ENCODE results near the gene RAB17.
"Not testable (repeated sequence)": the region's sequence is repeated elsewhere in the genome, so short reads cannot be mapped to it uniquely, and the experiment has no call there.

RAB17 gene

GRCh38 chr2:237624565-237624964 lies 34.0 kb upstream of the RAB17 start:
- DNase-seq (ENCODE audit: low read depth, low spot score) = no peak

DNA sequence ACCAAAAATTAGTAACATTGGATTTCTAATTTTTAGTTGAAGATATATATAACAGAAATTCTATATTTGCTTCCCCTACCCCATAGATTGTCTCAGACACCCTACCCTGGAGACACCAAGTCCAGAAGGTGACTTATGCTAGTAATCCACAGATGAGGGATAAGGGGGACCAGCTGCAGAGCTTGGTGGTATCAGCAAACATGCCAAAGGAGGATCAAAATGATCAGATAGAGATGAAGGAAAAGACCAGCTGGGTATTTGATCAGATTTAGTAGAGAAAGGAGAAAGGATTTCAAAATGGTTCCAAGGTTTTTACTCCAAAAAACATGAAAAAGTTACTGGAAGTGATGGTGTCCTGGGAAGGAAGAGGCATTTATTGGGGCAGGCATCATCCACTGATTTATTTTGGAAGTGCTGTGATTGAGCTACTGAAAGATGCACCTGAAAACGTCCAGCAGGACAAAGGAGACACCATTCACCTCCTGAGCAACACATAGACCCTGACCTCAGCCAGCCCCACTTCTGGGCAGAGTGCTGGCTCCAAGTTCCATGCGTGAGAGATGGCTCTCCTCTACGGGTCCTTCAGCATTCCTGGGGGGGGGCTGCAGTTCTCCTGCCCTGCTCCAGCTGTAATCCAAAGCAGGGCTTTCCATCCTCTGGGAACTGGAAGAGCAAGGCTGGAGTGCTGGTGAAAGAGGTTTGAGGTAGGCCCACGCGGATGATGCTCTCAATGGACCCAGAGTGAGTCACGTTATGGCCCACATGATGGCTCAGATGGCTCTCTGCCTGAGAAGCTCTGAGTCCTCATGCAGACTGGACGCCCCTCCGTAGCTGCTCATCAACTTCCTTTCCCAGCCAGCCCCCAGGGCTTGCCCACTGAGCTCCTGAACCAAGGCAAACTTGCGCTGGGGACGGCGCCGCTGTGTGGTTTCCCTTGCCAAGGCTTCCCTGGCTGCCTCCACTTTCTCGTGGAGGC lies 33.2 kb upstream of the RAB17 start:
- peak; percentile 27 for DNase-seq (ENCODE audit: low read depth, low spot score)

GRCh38 chr2:237618449-237618848 lies 27.9 kb upstream of the RAB17 start:
- DNase-seq (ENCODE audit: low read depth, low spot score) = no peak

DNA sequence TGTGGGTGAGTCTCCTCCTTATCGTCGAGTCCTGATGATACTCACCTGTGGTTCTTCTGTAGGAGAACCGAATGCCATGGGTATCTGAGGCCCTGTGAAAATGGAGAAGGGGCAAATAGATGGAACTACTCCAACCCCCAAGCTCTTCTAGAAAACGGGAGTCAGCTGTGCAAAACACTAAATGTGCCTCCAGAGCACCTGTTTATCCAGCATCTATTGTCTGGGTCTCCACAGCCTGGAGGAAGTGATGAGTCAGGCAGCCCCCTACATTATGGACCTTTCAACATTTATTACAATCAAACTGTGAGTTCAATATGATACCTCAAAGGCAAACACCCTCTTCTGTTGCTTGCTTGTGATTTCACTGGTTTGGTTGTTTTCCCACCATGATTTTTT lies 27.1 kb upstream of the RAB17 start:
- no peak for DNase-seq (ENCODE audit: low read depth, low spot score)

GRCh38 chr2:237616734-237617586 lies 26.4 kb upstream of the RAB17 start:
- DNase-seq (ENCODE audit: low read depth, low spot score) = no peak

- no peak for DNase-seq (ENCODE audit: low read depth, low spot score)
These were observed 25.8 kb upstream of the RAB17 start for GRCh38 chr2:237616373-237616733.

GRCh38 chr2:237615631-237616249 lies 25.2 kb upstream of the RAB17 start:
- DNase-seq (ENCODE audit: low read depth, low spot score) = no peak

GRCh38 chr2:237614151-237614720 lies 23.7 kb upstream of the RAB17 start:
- peak; percentile 97 for DNase-seq (ENCODE audit: low read depth, low spot score)

DNA sequence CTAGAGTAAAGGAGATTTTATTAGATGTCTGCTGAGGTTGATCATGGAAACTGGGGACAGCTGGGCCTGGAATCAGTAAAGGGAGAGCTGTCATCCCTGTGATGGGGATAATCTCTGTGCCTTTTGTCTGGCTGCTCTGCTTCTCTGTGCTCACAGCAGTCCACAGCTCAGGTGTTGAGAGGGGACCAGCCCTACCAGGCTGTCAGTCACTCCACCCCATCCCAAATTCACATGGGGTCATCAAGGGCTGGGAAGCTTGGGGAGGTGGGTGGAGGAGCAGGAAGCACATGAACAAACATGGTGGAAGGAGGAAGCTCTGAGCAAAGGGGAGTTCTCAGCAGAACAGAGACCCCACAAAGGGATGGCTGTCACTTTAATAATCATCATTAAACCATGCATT lies 23.1 kb upstream of the RAB17 start:
- DNase-seq (ENCODE audit: low read depth, low spot score) = peak; percentile 59

DNA sequence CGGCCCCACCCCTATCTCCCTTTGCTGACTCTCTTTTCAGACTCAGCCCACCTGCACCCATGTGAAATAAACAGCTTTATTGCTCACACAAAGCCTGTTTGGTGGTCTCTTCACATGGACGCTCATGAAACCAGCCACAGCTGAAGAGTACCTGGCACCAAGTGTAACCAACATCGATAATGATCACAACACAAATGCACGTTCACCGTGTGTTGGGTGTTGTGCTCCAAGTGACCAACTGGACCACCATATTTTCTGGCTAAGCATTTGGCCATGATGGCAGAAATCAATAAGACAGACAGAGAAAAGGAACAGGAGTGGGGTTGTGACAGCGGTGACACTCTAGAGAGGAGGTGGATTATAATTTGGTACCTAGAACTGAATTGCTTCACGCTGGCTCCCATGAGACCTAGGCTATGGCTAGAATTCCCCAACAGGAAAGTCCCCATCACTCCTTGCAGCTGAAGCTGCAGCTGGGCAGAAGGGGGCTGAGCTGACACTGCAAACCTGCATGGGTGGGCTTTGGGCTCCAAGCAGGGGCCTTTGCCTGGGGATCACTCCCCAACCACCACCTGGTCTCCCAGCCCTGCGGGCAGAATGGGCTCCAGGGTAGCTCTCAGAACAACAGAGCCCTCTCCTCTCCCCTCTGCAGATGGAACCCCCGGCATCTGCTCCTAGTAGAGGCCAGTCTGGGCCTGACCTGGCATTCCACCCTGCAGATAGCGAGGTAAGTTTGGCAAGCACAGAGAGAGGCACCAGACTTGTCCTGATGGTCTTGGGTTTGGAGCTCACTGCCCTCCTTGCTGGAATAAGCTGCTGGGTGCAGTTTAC lies 22.2 kb upstream of the RAB17 start:
- no peak for DNase-seq (ENCODE audit: low read depth, low spot score)

DNA sequence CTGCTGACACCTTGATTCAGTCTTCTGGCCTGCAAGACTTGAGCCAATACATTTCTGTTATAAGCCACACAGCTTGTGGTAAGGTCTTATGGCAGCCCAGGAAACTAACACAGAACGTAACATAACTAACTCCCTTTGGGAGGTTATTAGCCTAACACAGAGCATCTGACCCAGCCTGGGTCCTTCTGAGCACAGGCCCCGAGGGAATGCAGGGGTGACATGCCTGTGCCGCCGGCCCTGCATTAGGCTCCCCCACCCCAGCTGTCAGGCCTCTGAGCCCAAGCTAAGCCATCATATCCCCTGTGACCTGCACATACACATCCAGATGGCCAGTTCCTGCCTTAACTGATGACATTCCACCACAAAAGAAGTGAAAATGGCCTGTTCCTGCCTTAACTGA lies 16.0 kb upstream of the RAB17 start:
- DNase-seq (ENCODE audit: low read depth, low spot score) = not testable (repeated sequence)

DNA sequence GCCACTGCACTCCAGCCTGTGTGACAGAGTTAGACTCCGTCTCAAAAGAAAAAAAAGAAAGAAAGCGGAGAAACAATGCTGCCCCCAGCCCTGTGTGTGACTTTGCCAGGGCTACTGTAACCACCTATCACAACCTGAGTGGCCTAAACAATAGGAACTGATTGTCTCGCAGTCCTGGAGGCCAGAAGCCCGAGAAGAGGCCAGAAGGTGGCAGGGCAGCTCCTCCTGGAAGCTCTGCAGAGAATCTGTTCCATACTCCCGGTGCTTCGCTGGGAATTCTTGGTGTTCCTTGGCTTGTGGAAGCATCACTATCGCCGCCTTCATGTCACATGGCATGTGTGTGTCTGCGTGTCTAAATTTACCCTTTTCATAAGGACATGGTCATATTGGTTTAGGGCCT lies 14.4 kb upstream of the RAB17 start:
- no peak for DNase-seq (ENCODE audit: low read depth, low spot score)

GRCh38 chr2:237604391-237604790 lies 13.9 kb upstream of the RAB17 start:
- DNase-seq (ENCODE audit: low read depth, low spot score) = no peak

- peak; percentile 77 for DNase-seq (ENCODE audit: low read depth, low spot score)
These were observed 13.3 kb upstream of the RAB17 start for GRCh38 chr2:237603718-237604362.

GRCh38 chr2:237603049-237603717 lies 12.6 kb upstream of the RAB17 start:
- no peak for DNase-seq (ENCODE audit: low read depth, low spot score)

DNA sequence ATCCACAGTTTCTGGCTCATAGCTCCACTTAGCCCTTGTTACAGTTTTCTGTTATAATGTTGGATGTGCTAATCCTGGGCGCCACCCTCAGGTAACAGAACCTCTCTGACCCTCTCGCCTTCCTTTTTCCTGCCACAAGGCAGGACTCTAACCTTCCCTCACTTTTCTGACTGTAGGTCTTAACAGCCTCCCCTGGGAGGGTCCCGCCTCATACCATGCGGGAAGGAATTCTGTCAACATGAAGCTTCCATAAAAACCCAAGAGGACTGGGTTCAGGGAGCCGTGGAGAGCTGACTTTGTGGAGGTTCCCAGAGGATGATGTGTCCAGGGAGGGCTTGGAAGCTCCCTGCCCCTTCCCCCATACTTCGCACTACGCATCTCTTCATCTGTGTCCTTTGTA lies 11.9 kb upstream of the RAB17 start:
- no peak for DNase-seq (ENCODE audit: low read depth, low spot score)

- DNase-seq (ENCODE audit: low read depth, low spot score) = peak; percentile 86
These were observed 11.1 kb upstream of the RAB17 start for GRCh38 chr2:237601453-237602116.

DNA sequence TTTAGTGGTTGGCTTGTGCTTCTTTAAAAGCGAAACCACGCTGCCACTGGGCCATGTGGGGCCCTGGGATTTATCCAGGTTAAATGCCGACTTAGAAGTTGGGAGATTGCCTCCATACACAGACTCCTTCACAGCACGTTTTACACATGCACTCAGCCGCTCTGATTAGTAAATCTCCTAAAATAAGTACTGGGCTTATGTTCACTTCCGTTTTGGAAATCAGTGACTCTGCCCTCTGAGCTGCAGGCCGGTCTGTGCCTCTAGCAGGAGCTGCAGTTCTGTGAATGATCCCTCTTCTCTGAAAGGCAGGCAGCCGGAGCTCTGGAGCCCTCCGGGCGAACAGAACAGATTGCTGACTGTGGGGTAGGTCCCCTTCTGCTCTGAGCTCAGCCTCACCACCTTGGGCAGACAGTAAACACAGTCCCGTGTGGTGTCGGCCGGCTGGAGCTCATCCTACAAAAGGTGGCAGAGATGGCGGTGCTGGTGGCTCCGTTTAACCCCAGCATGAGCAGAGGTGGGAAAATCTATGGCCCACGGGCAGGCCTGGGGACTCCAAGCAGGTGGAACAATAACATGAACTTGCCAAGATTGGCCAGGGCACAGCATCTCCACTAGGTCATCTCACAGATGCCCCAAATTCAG lies 9.8 kb upstream of the RAB17 start:
- peak; percentile 84 for DNase-seq (ENCODE audit: low read depth, low spot score)
